ENCODE measurements around the gene GPR162. TPM values are rescaled to one million over a fixed set of nuclear protein-coding genes. Genes with fewer than 3 reads are reported as not detected.

The GPR162 gene
- polyA plus RNA-seq, 3 donors: 15.1 to 81.7 (median 16.0) TPM

DNA sequence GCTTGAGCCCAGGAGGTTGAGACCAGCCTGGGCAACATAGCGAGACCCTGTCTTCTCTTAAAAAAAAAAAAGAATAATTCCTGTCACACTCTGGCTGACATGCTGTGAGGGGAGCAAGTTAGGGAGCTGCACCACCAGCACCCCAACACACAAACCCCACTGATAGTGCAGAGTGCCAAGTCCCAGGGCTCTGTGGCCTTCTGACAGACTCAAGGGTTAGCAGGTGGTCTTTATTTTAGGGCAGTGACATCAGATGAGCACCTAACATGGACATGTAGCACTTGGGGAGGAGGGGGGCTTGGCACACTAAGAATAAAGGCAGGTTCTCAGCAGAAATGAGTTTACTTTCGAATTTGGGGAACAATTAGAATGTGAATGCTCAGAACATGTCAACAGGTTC is 37.2 kb downstream of the GPR162 start:
- Histone ChIP-seq H3K9me3 (replicated peaks in 1 of 2; ENCODE audit: control insufficient read depth in 1 of 2, insufficient read depth in 1 of 2, low read length in 2 of 2) (no peaks in the 10 kb centered on the region), H3K4me3 (replicated peaks in 1 of 3; ENCODE audit: low read depth in 2 of 3, low read length in 3 of 3) (no peak overlapping the region), H3K36me3 (replicated peaks in 1 of 2; ENCODE audit: control insufficient read depth in 1 of 2, insufficient read depth in 2 of 2, low read length in 2 of 2) (peaks cover 84 to 91% of the 10 kb centered on the region in 2 donors), H3K4me2 (replicated peaks; ENCODE audit: extremely low read depth, low read length, poor library complexity, severe bottlenecking) (no peak overlapping the region), H3K27me3 (ENCODE audit: control insufficient read depth in 2 of 2, insufficient read depth in 2 of 2, low read length in 2 of 2) (no peaks in the 10 kb centered on the region), H4K20me1 (ENCODE audit: insufficient read depth, low read length) (peaks cover 9% of the 10 kb centered on the region), H3K27ac (ENCODE audit: low read depth in 1 of 2, low read length in 2 of 2) (no peak overlapping the region), H3K4me1 (ENCODE audit: control insufficient read depth in 1 of 2, insufficient read depth in 2 of 2, low read length in 2 of 2) (no peaks in the 10 kb centered on the region), H3K79me2 (ENCODE audit: insufficient read depth, low read length) (peaks cover 14% of the 10 kb centered on the region), H2AFZ (ENCODE audit: insufficient read depth, low read depth, low read length, poor library complexity, severe bottlenecking) (no peak overlapping the region), H3K9ac (ENCODE audit: insufficient read depth, low read length, poor library complexity, severe bottlenecking) (no peak overlapping the region)
- Mint-ChIP-seq H3K9me3 (peaks cover 0 to 1% (median 0%) of the 10 kb centered on the region in 7 donors), H3K4me3 (no peak overlapping the region), H3K4me1 (peaks cover 3% of the 10 kb centered on the region), H3K27me3 (ENCODE audit: low read depth in 3 of 3) (peaks cover 0 to 3% (median 0%) of the 10 kb centered on the region in 3 donors), H3K27ac (no peak overlapping the region), H3K36me3 (peaks cover 87 to 90% of the 10 kb centered on the region in 2 donors)
- TF ChIP-seq, protein P1, sequence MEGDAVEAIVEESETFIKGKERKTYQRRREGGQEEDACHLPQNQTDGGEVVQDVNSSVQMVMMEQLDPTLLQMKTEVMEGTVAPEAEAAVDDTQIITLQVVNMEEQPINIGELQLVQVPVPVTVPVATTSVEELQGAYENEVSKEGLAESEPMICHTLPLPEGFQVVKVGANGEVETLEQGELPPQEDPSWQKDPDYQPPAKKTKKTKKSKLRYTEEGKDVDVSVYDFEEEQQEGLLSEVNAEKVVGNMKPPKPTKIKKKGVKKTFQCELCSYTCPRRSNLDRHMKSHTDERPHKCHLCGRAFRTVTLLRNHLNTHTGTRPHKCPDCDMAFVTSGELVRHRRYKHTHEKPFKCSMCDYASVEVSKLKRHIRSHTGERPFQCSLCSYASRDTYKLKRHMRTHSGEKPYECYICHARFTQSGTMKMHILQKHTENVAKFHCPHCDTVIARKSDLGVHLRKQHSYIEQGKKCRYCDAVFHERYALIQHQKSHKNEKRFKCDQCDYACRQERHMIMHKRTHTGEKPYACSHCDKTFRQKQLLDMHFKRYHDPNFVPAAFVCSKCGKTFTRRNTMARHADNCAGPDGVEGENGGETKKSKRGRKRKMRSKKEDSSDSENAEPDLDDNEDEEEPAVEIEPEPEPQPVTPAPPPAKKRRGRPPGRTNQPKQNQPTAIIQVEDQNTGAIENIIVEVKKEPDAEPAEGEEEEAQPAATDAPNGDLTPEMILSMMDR (IDR thresholded peaks at IDR 0.05): no peak
- no peak for DNase-seq
- intact Hi-C loops (cut with micrococcal nuclease): loop anchor here in 1 of 2 donors (5.0 to 10.0 kb wide), 2 partner anchors 46 to 114 kb away; partner anchors contain the start of genes EMG1, LRRC23 and PHB2
- 100% methylated on average over 1 of the region's 2 CpGs for WGBS (ENCODE audit: insufficient coverage)

DNA sequence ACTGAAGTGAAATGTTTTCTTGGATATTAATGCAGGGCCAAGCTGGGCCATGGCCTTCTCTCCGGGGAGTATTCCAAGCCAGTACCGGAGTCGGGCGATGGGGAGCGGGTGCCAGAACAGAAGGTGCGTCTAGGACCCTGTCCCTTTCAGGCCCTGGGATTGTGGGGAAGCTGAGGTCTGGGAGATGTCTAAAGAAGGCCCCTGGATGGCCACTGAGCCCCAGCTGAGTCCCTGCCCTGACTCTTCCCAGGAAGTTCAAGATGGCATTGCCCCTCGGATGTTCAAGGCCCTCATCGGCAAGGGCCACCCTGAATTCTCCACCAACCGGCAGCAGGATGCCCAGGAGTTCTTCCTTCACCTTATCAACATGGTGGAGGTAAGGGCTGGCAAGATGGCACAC is 38.5 kb downstream of the GPR162 start:
- Histone ChIP-seq H4K20me1 (ENCODE audit: insufficient read depth, low read length) (no peaks in the 10 kb centered on the region), H3K4me1 (ENCODE audit: control insufficient read depth in 1 of 2, insufficient read depth in 2 of 2, low read length in 2 of 2) (no peaks in the 10 kb centered on the region), H3K27me3 (ENCODE audit: control insufficient read depth in 2 of 2, insufficient read depth in 2 of 2, low read length in 2 of 2) (no peaks in the 10 kb centered on the region), H3K36me3 (replicated peaks in 1 of 2; ENCODE audit: control insufficient read depth in 1 of 2, insufficient read depth in 2 of 2, low read length in 2 of 2) (peaks cover 94 to 100% of the 10 kb centered on the region in 2 donors), H3K9me3 (replicated peaks in 1 of 2; ENCODE audit: control insufficient read depth in 1 of 2, insufficient read depth in 1 of 2, low read length in 2 of 2) (no peaks in the 10 kb centered on the region), H3K27ac (ENCODE audit: low read depth in 1 of 2, low read length in 2 of 2) (no peak overlapping the region), H2AFZ (ENCODE audit: insufficient read depth, low read depth, low read length, poor library complexity, severe bottlenecking) (no peak overlapping the region), H3K4me3 (replicated peaks in 1 of 3; ENCODE audit: low read depth in 2 of 3, low read length in 3 of 3) (no peak overlapping the region), H3K79me2 (ENCODE audit: insufficient read depth, low read length) (peaks cover 4% of the 10 kb centered on the region), H3K4me2 (replicated peaks; ENCODE audit: extremely low read depth, low read length, poor library complexity, severe bottlenecking) (no peak overlapping the region), H3K9ac (ENCODE audit: insufficient read depth, low read length, poor library complexity, severe bottlenecking) (no peak overlapping the region)
- H3K4me1 Mint-ChIP-seq: no peaks in the 10 kb centered on the region
- peaks cover 91 to 99% of the 10 kb centered on the region in 2 donors for H3K36me3 Mint-ChIP-seq
- peaks cover 0 to 5% (median 0%) of the 10 kb centered on the region in 3 donors for H3K27me3 Mint-ChIP-seq (ENCODE audit: low read depth in 3 of 3)
- WGBS (ENCODE audit: insufficient coverage): 95% methylated on average over 6 of the region's 9 CpGs
- TF ChIP-seq, protein P1 (IDR thresholded peaks at IDR 0.05): no peak
- no peak overlapping the region for H3K27ac Mint-ChIP-seq
- intact Hi-C loops (cut with micrococcal nuclease): no loop called here
- DNase-seq: no peak
- no peak overlapping the region for H3K4me3 Mint-ChIP-seq
- H3K9me3 Mint-ChIP-seq: peaks cover 0 to 1% (median 0%) of the 10 kb centered on the region in 7 donors

All from CD14-positive monocyte (primary cell).